COR-L47 (cell line): Measurements from ENCODE around the gene METTL2A.
"Not testable (repeated sequence)": the region's sequence is repeated elsewhere in the genome, so short reads cannot be mapped to it uniquely, and the experiment has no call there.

ENCODE experiments used
- DNase-seq: peaks from one replicate; lab custom pipeline; 2025; lab: John Stamatoyannopoulos, UW

METTL2A gene

GRCh38 chr17:62471380-62471880 lies 47.7 kb downstream of the METTL2A start:
- DNase-seq, result not testable (repeated sequence)

DNA sequence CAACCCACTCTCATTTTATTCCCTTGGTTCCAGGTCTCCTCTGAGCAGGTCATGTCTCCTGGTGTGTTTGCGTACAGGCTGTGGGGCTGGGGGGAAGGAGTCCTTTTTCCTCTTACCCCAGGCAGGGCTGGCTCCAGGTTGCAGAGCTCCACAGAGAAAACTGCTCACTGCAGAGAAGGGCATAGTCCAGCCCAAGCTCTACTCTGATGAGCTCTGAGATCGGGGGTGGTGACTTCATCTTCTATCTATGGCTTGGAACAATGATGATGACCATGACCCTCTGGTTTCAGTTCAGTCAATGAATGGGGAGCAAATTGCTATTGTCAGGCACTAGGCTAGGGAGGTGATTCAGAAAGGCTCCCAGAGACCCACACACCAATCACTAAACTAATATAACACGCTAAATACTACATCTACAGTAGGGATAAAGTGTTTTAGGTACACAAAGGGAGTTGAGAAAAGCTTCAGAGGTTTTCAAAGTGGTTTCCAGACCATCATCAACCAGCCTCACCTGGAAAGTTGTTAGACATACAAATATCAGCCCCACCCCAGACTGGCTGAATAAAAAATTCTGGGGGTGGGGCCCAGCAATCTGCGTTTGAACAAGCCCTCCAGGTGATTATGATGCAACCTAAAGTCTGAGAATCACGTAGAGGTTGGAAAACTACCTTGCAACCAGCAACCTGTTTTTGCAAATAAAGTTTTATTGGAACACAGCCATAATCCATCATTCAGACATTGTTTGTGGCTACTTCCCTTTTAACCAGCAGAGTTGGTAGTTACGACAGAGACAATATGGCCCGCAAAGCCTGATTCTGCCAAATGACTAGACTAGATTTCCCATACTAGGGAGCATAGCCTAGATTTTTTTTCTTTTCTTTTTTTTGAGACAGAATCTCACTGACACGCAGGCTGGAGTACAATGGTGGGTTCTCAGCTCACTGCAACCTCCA lies 49.6 kb downstream of the METTL2A start:
- DNase-seq, result not testable (repeated sequence)

DNA sequence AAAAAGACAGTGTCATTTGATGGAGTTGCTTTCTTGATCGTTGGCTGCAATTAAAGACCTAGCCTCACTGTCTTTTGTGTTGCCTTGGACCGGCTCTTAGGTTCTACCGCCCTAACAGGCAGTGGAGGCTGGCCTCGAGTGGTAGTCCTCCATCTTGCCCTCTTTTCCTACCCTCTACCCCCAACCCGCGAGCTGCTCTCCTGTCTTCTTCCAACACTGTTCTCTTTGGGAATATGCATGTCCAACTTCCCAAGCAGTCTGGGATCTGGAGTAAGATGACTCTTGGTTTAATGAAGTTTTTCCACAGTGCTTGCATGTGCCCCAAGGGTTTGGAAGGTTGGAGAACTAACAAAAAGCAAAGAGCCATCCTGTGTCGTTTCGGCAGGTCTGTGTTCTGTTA lies 53.4 kb downstream of the METTL2A start:
- not testable (repeated sequence) for DNase-seq

GRCh38 chr17:62477718-62478408 lies 54.2 kb downstream of the METTL2A start:
- not testable (repeated sequence) for DNase-seq

- peak; percentile 78 for DNase-seq
These were observed 54.8 kb downstream of the METTL2A start, which contains the start of gene TLK2 for GRCh38 chr17:62478424-62478879. Gene TLK2 (plus strand): TSS chr17:62478825. CDS start chr17:62481126, 2,301 bp downstream.

- DNase-seq, result not testable (repeated sequence)
These were observed 55.4 kb downstream of the METTL2A start for GRCh38 chr17:62478880-62479638.

- not testable (repeated sequence) for DNase-seq
These were observed 56.1 kb downstream of the METTL2A start for GRCh38 chr17:62479639-62480258.

DNA sequence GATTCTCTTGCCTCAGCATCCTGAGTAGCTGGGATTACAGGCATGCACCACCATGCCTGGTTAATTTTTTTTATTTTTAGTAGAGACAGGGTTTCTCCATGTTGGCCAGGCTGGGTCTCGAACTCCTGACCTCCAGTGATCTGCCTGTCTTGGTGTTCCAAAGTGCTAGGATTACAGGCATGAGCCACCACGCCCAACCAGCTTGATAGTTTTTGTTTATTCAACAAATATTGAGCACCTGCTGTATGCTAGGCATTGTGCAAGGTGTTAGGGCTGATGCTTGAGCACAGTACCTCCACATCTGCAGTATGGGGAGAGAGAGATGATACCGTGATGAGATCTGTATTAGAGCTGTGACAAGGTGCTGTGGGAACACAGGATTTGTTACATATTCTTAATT lies 58.9 kb downstream of the METTL2A start:
- not testable (repeated sequence) for DNase-seq

- DNase-seq, result not testable (repeated sequence)
These were observed 67.3 kb downstream of the METTL2A start for GRCh38 chr17:62490990-62491389.

- DNase-seq, result not testable (repeated sequence)
These were observed 69.5 kb downstream of the METTL2A start for GRCh38 chr17:62493049-62493655.

DNA sequence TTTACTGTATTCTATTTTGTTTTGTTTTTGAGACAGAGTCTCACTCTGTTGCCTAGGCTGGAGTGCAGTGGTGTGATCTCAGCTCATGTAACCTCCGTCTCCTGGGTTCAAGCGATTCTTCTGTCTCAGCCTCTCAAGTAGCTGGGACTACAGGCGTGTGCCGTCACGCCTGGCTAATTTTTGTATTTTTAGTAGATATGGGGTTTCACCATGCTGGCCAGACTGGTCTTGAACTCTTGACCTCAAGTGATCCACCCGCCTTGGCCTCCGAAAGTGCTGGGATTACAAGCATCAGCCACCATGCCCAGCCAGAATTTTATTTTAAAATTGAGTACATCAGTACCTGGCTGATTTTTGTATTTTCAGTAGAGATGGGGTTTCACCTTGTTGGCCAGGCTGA lies 70.4 kb downstream of the METTL2A start:
- DNase-seq, result not testable (repeated sequence)

- DNase-seq, result not testable (repeated sequence)
These were observed 72.6 kb downstream of the METTL2A start for GRCh38 chr17:62496344-62496743.

GRCh38 chr17:62498796-62499195 lies 75.1 kb downstream of the METTL2A start:
- DNase-seq, result not testable (repeated sequence)
